Measurements from ENCODE around the gene IQGAP1. TPM values are rescaled to one million over a fixed set of nuclear protein-coding genes. Genes with fewer than 3 reads are reported as not detected.
"Not testable (repeated sequence)": the region's sequence is repeated elsewhere in the genome, so short reads cannot be mapped to it uniquely, and the experiment has no call there.

IQGAP1 gene, protein sequence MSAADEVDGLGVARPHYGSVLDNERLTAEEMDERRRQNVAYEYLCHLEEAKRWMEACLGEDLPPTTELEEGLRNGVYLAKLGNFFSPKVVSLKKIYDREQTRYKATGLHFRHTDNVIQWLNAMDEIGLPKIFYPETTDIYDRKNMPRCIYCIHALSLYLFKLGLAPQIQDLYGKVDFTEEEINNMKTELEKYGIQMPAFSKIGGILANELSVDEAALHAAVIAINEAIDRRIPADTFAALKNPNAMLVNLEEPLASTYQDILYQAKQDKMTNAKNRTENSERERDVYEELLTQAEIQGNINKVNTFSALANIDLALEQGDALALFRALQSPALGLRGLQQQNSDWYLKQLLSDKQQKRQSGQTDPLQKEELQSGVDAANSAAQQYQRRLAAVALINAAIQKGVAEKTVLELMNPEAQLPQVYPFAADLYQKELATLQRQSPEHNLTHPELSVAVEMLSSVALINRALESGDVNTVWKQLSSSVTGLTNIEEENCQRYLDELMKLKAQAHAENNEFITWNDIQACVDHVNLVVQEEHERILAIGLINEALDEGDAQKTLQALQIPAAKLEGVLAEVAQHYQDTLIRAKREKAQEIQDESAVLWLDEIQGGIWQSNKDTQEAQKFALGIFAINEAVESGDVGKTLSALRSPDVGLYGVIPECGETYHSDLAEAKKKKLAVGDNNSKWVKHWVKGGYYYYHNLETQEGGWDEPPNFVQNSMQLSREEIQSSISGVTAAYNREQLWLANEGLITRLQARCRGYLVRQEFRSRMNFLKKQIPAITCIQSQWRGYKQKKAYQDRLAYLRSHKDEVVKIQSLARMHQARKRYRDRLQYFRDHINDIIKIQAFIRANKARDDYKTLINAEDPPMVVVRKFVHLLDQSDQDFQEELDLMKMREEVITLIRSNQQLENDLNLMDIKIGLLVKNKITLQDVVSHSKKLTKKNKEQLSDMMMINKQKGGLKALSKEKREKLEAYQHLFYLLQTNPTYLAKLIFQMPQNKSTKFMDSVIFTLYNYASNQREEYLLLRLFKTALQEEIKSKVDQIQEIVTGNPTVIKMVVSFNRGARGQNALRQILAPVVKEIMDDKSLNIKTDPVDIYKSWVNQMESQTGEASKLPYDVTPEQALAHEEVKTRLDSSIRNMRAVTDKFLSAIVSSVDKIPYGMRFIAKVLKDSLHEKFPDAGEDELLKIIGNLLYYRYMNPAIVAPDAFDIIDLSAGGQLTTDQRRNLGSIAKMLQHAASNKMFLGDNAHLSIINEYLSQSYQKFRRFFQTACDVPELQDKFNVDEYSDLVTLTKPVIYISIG (N-terminal part only)
- 35.4 TPM for total RNA-seq
- long read RNA-seq, full-length matches to known transcripts, result 5 of 26 reads
- long read RNA-seq, partial matches to known transcripts, result 16 of 26 reads
- long read RNA-seq, other reads (novel, unspliced or antisense), result 5 of 26 reads

DNA sequence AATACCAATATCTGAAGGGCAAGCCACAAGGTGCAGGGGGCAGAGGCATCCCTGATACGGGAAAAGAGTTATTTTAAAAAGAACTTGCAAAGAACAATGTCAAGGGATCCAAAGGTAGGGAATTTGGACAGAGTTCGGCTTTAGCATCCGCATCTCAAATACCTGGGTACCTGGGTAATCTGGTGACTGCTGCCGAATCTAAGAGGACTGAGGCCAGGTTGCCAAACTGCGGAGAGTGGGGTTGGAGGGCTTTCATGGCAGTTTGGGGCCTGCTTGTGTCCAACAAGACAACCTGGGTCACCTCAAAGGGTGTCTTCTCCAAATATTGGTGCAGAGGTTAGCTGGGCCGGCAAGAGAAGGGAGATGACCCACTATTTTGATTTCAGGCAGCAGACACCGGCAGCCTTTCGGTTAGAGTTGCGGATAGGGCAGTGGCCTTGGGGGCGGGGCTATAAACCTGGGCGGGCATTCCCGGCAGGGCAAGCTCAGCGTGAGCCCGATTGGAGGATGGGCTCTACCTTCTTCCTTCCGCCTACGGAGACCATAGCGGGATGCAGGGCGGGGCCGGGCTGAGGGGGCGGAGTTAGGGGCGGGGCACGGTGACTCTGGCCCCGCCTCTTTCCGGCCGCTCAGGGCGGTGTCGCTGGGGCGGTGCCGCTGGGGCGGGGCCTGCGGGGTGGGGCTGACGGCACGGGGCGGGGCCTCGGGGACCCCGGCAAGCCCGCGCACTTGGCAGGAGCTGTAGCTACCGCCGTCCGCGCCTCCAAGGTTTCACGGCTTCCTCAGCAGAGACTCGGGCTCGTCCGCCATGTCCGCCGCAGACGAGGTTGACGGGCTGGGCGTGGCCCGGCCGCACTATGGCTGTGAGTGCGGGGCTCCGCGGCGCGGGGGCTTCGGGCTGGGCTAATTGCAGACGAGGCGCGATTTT, at the start of gene IQGAP1:
IQGAP1 (plus strand) TSS at position 709 of the 928 bp plus-strand sequence; CDS start at position 809, 100 bp downstream.
- DNase-seq (peak; percentile 98), ATAC-seq (peak; percentile 97)
- intact Hi-C loops (cut with micrococcal nuclease), result no loop called here

DNA sequence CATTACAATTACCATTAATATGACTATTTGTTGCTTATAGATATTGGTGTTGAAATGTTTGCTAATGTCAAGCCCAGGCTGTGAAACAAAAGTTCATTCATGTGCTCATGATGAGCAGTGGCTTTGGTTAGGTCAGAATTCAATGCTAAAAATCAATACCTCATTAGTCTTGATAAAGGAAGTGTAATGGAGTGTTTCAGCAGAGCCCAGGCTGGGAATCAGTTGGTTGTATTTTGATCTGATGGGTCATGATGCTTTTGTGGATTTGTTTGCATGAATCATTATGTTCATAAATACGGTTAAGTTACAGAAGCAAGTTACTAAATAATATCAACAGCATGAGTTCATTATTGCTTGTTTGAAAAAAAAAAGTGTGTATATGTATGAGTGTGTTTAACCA, 49.5 kb upstream of the IQGAP1 start:
- DNase-seq, result no peak
- no peak for ATAC-seq
- intact Hi-C loops (cut with micrococcal nuclease), result no loop called here

- intact Hi-C loops (cut with micrococcal nuclease), result no loop called here
- ATAC-seq, result no peak
- DNase-seq, result no peak
Observed at GRCh38 chr15:90340345-90340744, 47.7 kb upstream of the IQGAP1 start.

- ATAC-seq (peak; percentile 29), DNase-seq (no peak)
- intact Hi-C loops (cut with micrococcal nuclease), result no loop called here
Observed at GRCh38 chr15:90343302-90343790, 44.7 kb upstream of the IQGAP1 start.

DNA sequence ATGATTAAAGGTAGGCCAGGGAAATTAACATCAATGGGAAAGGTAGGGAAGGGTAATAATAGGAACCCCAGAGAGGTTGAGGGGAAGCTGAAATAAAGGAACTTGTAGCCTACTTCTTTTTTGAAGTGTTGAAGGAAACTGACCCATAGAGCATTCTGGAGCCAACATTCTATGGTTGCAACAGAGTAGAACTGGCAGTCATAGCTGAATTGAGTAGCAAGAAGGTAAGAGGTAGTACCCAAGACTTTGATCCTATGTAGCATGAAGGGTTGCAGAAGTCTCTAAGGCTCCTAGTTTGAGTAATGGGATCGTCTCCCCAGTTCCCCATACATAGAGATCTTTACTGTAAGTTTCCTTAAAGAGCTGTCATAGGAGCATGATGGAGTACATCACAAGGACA, 43.4 kb upstream of the IQGAP1 start:
- no peak for DNase-seq
- intact Hi-C loops (cut with micrococcal nuclease), result no loop called here
- ATAC-seq, result no peak

GRCh38 chr15:90345857-90346256, 42.2 kb upstream of the IQGAP1 start:
- intact Hi-C loops (cut with micrococcal nuclease), result no loop called here
- ATAC-seq (peak; percentile 31), DNase-seq (no peak)

DNA sequence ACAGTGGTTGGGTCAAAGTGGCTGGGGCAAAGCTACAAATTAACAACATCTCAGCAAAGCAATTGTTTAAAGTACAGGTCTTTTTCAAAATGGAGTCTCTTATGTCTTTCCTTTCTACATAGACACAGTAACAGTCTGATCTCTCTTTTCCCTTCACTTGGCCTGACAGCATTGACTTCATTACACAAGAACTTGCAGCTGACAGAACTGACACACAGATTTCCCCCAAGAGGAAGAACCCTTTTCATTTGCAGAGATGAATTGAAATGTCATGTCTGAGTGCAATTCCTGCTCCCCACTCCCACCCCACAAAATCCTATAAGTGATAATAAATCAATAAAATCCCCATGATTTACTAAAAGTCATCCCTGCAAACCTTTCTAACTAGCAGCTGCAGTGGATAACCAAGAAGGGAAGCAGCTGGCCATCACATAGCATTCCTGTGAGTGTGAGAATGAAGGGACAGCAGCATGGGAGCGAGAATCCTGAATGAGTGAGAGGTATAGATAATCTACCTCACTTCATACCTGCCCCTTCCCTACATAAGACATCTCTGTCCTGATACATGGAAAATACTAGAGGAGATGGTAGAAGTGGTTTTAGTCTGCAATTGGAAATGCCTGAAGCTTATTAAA, 40.5 kb upstream of the IQGAP1 start:
- ATAC-seq; DNase-seq; intact Hi-C loops (cut with micrococcal nuclease): not testable (repeated sequence)

DNA sequence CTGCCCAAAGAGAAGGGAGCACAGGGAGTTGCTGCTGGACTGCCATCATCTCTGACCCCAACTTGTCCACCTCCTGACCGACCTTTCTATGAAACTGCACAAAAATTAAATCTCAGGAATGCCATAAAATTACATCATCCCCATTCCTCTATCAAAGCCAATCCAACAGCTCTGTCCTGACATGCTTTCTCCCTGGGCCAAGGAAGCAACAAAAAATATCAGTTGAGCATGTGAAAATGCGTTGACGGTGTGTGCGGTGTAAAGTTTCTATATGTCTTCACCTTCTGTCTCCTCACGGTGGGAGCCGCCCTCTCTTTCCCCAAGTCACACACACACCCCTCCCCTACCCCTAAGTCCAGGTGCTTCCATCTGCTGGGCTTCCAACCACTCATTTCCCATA, 39.6 kb upstream of the IQGAP1 start:
- intact Hi-C loops (cut with micrococcal nuclease), result no loop called here
- DNase-seq, result no peak
- no peak for ATAC-seq

DNA sequence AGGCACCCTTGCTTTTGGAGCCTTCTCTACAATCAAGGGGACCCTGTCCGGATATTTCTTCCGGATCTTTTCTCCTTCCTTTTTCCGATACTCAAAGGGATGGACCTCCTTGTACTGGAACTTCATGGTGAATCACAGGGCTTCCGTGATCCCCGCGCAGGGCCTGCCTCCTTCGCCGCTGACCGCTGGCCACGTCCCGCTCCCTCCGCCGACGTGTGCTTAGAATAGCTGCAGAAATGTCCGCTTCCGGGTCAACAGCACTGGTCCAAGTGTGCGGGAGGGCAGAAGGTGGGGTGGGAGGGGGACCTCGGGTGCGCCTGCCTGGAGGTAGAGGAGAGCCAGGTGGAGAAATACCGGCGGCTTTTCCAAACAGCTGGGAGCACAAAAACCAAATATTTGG, 39.0 kb upstream of the IQGAP1 start:
- intact Hi-C loops (cut with micrococcal nuclease), result no loop called here
- ATAC-seq, result no peak
- DNase-seq, result no peak

- DNase-seq (no peak), ATAC-seq (no peak)
- intact Hi-C loops (cut with micrococcal nuclease), result no loop called here
Observed at GRCh38 chr15:90349821-90350220, 38.2 kb upstream of the IQGAP1 start.

DNA sequence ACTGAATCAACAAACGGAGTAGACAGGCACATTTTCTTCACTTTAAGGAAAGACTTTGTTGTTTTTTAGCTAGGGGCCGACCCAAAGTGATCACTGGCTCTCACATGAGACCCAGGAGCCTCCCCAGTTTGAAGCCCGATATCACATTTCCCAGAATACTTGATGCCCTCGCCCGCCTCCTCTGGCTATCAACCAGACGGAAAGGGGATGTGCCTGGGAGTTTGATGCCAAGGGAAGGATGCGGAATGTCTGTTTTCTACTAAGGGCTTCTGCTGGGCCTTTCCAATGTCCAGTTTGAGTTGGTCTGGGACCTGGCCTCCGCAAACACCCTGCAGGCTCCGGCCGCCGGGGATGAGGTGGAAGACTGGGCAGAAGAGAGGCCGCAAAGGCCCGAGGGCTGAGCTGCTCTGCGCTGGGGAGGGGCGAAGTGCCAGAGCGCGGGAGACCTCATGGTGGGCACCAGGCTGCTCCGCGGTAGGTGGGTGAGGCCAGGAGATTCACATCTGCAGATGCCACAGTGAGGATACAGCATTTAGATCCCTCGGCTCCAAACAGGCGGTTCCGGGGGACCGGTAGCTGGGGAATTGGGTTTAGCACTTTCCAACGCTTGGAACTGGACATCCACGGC, 36.4 kb upstream of the IQGAP1 start:
- intact Hi-C loops (cut with micrococcal nuclease), result no loop called here
- peak; percentile 21 for ATAC-seq

GRCh38 chr15:90352107-90352893, 35.7 kb upstream of the IQGAP1 start, which contains the start of gene ZNF774:
Gene ZNF774 (plus strand): TSS chr15:90352284. CDS start chr15:90354661, 2,377 bp downstream.
- intact Hi-C loops (cut with micrococcal nuclease), result no loop called here
- DNase-seq (peak; percentile 92), ATAC-seq (peak; percentile 99)

More for the DNA sequence above, 36.4 kb upstream of the IQGAP1 start:
- DNase-seq, result peak; percentile 46

DNA sequence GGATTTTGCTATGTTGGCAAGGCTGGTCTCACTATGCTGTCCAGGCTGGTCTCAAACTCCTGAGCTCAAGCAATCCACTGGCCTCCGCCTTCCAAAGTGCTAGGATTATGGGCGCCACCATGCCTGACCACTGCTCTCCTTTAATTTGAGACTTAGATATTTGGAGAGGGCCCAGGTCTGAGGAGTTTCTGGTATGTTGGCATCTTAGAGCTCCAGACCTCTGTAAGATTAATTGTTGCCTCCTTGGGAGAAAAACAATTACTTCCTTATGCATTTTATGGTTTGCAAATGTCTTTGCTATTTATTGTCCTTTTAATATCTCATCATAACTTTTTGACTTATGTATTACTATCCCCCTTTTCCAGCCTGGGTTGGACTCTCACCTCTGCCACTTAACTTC, 33.1 kb upstream of the IQGAP1 start:
- ATAC-seq, result no peak
- intact Hi-C loops (cut with micrococcal nuclease), result no loop called here
- DNase-seq, result no peak

DNA sequence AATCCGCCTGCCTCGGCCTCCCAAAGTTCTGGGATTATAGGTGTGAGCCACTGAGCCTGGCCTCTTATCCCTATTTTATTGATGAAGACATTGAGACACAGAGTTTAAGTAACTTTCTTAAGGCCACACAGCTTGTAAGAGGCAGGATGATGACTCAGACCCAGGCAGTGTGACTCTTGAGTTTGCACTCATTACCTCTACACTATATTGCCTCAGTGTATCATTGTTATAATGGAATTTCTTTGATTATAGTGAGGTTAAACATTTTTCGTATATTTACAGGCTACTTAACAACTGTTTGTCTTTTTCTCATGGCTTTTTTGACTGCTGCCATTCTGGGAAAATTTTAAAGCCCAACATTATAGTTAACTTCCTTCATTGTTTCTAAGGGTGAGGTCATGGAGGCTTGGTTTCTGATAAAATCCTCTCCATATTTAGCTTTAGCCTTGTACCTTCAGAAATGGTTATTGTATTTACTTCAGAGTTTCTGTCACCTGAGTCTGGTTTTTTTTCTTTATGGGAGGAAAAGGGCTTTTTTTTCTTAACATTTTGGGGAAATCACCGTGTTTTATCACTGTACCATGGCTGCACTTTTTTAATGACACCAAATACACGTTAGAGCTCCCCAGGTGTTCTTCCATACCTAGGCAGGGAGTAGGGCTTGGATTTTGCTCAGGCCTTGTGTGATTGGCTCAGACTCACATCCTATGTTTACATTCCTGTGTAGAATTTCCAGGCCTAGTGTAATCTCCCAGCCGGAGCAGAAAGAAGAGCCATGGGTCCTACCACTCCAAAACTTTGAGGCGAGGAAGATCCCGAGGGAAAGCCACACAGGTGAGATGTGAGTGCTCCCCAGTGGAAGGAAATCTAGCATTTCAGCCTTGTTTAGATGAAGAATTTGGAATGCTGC, 29.7 kb upstream of the IQGAP1 start:
- intact Hi-C loops (cut with micrococcal nuclease), result no loop called here
- no peak for ATAC-seq
- no peak for DNase-seq

- no peak for ATAC-seq
- no peak for DNase-seq
- intact Hi-C loops (cut with micrococcal nuclease), result loop anchor here (5.0 kb wide), 1 partner anchor 122 kb away; no protein-coding TSS in a partner anchor
Observed at GRCh38 chr15:90360746-90361145, 27.3 kb upstream of the IQGAP1 start.
